Measurements from ENCODE around the gene YKT6.

- TF ChIP-seq TAF1 (IDR thresholded peaks at IDR 0.05; ENCODE audit: borderline replicate concordance, insufficient read depth, low read length): no peak
- TF ChIP-seq REST (IDR thresholded peaks at IDR 0.05; ENCODE audit: insufficient read depth in 1 of 2, low read depth in 2 of 2, low read length in 2 of 2): no peak
- no peak for TF ChIP-seq SIN3A (IDR thresholded peaks at IDR 0.05; ENCODE audit: borderline replicate concordance, insufficient read depth, low read length)
Measured at GRCh38 chr7:44152971-44153947, 47.5 kb upstream of the YKT6 start.

Measured in PFSK-1 (cell line).